GM19043 (cell line): ENCODE data around the gene FCF1.

ENCODE experiments used
- ATAC-seq: cut with Tn5 transposase; IDR thresholded peaks from one replicate; pipeline ENCODE4 v1.9.1; 2021; ENCODE audit warnings: low read depth; ENCODE audit not compliant: unreplicated experiment

Gene FCF1

DNA sequence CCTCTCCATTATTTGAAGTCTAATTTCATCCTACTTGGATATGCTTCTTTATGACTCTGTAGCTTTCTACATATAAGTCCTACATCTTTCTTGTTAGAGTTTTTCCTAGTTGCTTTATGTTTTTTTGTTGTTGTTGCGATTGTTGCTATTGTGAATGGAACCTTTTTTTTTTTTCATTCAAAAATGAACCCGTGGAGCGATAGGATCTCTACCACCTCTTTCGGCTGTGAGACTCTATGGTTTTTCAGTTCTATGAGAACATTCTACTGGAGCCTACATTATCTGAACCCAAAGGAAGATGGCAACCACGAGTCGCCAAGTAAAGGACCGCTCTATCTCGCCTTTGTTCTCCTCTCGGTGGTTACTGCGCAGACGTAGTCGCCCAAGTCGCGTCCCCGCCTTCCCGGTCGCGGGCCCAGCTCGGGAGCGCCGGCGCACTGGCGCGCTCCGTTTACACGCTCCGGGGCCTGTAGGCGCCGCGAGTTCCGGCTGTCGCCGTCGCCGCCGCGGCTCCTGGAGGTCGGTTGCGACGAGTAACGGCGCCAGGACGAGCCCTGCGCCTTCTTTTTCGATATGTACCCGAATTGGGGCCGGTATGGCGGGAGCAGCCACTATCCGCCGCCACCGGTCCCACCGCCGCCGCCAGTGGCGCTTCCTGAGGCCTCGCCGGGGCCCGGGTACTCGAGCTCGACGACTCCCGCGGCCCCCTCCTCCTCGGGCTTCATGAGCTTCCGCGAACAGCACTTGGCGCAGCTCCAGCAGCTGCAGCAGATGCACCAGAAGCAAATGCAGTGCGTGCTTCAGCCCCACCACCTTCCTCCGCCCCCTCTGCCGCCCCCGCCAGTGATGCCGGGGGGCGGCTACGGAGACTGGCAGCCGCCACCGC is 50.2 kb downstream of the FCF1 start, which contains the start of gene YLPM1:
Gene YLPM1 (plus strand): TSS at position 400 of the 886 bp plus-strand sequence. CDS start 174 bp downstream, at position 574.
- ATAC-seq: peak; percentile 87

DNA sequence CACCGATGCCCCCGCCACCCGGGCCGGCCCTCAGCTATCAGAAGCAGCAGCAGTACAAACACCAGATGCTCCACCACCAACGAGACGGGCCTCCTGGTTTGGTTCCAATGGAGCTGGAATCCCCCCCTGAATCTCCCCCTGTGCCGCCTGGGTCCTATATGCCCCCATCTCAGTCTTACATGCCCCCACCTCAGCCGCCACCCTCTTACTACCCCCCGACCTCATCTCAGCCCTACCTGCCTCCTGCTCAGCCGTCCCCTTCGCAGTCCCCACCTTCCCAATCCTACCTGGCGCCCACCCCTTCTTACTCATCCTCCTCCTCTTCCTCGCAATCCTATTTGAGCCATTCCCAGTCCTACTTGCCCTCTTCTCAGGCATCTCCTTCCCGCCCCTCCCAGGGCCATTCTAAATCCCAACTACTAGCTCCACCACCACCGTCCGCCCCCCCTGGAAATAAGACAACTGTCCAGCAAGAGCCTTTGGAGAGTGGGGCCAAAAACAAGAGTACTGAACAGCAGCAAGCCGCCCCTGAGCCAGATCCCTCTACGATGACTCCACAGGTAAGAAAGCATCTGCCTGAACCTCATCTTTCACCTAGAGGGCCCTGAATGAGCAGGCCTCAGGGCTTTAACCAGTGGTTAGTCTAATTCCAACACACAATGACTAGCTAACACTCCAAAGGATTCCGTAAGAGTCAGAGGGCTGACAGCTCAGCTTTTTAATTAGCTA is 51.0 kb downstream of the FCF1 start:
- ATAC-seq: no peak

DNA sequence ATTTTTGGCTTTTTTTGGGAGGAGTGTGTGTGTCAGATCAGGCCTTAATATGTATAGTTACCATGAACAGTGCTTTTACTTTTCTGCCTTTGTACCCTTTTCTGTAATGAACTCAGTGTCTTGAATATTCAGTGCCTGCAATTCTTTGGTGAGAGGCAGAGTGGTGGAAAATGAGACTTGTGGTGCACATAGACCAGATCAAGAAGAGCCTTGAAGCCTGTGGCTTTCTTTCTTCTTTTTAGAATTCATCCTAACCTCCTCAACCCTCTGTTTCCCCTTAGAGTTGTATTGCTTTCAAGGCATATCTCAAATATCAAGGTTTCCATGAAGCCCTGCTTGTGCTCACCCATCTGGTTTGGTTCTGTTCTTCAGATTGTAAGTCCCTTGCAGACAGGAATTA is 52.8 kb downstream of the FCF1 start:
- no peak for ATAC-seq

DNA sequence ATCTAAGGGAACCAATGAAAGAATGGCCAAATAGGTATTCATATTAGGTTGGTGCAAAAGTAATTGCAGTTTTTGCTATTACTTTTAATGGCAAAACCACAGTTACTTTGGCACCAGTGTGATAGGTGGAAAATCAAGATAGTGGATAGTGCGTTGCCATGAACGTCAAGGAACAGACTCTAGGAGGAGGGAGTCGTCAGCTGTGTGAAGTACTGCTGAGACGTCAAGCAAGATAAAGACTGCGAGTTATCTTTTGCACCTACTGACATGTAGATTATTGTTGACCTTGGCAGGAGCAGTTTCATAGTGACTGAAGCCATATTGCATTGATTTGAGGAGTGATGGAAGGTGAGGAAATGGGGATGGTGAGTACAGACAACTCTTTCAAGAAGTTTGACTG is 58.5 kb downstream of the FCF1 start:
- ATAC-seq: no peak

DNA sequence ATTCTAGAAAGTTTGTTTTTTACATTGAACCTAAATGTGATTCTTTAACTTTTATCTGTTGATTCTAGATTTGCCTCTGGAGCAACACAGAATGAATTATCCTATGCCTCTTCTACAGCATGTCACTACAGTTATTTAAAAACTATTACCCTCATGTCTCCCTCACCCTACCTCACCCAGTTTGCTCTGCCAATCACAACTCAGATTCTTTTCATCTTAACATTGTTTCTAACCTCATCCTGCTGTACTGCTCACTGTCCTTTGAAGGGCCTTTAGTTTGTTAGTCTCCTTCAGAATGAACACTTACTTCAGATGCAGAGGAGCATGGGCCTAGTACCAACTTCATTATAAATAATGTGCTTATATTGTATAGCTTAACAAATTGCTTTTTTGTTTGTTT is 71.7 kb downstream of the FCF1 start:
- ATAC-seq: no peak

DNA sequence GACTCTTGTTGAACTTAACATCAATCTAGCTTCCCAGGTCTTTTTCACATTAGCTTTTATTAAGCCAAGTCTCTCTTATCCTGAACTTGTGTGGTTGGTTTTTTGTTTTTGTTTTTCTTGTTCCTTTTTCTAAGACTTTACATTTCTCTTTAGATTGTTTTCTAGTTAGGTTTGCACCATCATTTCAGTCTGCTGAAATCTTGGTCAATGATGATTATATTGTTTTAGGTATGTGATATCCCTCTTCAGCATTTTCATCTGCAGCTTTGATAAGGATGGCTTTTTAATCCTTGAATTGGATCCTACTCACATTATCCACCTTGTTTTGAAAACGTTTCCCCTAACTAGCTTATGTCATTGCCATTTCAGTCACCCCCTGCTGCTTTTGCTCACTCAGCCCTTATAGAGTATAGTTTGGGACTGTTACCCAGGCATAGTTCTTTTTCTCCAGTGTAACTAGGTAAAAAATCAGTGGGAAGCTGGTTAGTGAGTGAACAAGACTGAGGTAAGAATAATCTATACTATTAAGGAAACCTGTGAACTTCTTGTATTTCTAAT is 72.2 kb downstream of the FCF1 start:
- no peak for ATAC-seq

DNA sequence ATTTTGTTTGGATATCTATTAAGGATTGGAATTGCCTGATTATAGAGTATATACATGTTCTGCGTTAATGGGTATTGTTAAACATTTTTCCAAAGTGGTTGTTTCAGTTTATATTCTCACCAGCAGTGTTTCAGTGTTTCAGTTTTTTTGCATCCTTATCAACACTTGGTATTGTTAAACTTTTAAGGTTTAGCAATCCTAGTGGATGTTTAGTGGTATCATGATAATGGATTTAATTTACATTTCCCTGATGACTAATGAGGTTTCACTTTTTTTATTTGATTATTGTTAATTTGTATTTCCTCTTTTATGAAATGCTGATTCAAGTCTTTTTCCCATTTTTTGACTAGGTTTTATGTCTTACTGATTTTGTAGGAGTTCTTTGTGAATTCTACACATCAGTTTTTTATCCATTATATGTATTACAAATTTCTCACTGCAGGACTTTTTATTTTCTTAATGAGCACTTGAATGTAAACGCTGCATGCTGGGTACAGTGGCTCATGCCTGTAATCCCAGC is 73.9 kb downstream of the FCF1 start:
- ATAC-seq: no peak
